SW480 (cell line): ENCODE data around the gene SIRPD.
A peak's percentile ranks its signal among the peaks of the same experiment; 100 is the strongest.
"Not testable (repeated sequence)": the region's sequence is repeated elsewhere in the genome, so short reads cannot be mapped to it uniquely, and the experiment has no call there.

Source experiments
- DNase-seq: peaks from one replicate; pipeline ENCODE4 v3.0.0-alpha.2; 2016; ENCODE audit warnings: low spot score

The SIRPD gene

GRCh38 chr20:1557605-1558004 lies at the start of gene SIRPD:
Gene SIRPD (minus strand): TSS chr20:1557705. CDS start chr20:1557653, 52 bp downstream.
- no peak for DNase-seq

GRCh38 chr20:1600736-1601135 lies 43.2 kb upstream of the SIRPD start:
- no peak for DNase-seq

GRCh38 chr20:1595333-1595732 lies 37.8 kb upstream of the SIRPD start:
- DNase-seq, result no peak

GRCh38 chr20:1588533-1589460 lies 31.3 kb upstream of the SIRPD start:
- peak; percentile 16 for DNase-seq

GRCh38 chr20:1587781-1588532 lies 30.5 kb upstream of the SIRPD start:
- no peak for DNase-seq

- no peak for DNase-seq
Observed at GRCh38 chr20:1579488-1579887, 22.0 kb upstream of the SIRPD start.

GRCh38 chr20:1577906-1578305 lies 20.4 kb upstream of the SIRPD start:
- no peak for DNase-seq

- not testable (repeated sequence) for DNase-seq
Observed at GRCh38 chr20:1577313-1577712, 19.8 kb upstream of the SIRPD start.

GRCh38 chr20:1576641-1577040 lies 19.1 kb upstream of the SIRPD start:
- no peak for DNase-seq

- not testable (repeated sequence) for DNase-seq
Observed at GRCh38 chr20:1576003-1576402, 18.5 kb upstream of the SIRPD start.

- not testable (repeated sequence) for DNase-seq
Observed at GRCh38 chr20:1571583-1571982, 14.1 kb upstream of the SIRPD start.

GRCh38 chr20:1569415-1569881 lies 11.9 kb upstream of the SIRPD start:
- no peak for DNase-seq

GRCh38 chr20:1568163-1568490 lies 10.6 kb upstream of the SIRPD start:
- DNase-seq, result no peak

GRCh38 chr20:1567392-1568162 lies 10.1 kb upstream of the SIRPD start:
- no peak for DNase-seq

GRCh38 chr20:1566701-1567100 lies 9.2 kb upstream of the SIRPD start:
- no peak for DNase-seq

- no peak for DNase-seq
Observed at GRCh38 chr20:1565461-1565860, 8.0 kb upstream of the SIRPD start.

GRCh38 chr20:1563598-1563997 lies 6.1 kb upstream of the SIRPD start:
- no peak for DNase-seq

GRCh38 chr20:1562622-1563021 lies 5.1 kb upstream of the SIRPD start:
- DNase-seq, result no peak

- no peak for DNase-seq
Observed at GRCh38 chr20:1561350-1561749, 3.8 kb upstream of the SIRPD start.

GRCh38 chr20:1555952-1556351 lies 1.6 kb downstream of the SIRPD start:
- DNase-seq, result no peak

- no peak for DNase-seq
Observed at GRCh38 chr20:1539816-1540419, 17.6 kb downstream of the SIRPD start.

GRCh38 chr20:1538655-1539054 lies 18.9 kb downstream of the SIRPD start:
- no peak for DNase-seq
